ENCODE data around the gene SRSF12. TPM values are rescaled to one million over a fixed set of nuclear protein-coding genes. Genes with fewer than 3 reads are reported as not detected.

The SRSF12 gene
- total and polyA plus RNA-seq, 2 donors (not counting 1 experiment from before 2014, with no cell fraction given), result 0.10 to 0.33 TPM

GRCh38 chr6:89139509-89140346 is 21.9 kb upstream of the SRSF12 start:
- Histone ChIP-seq H3K27ac (ENCODE audit: insufficient read depth, low read length) (no peak overlapping the region), H3K27me3 (ENCODE audit: control insufficient read depth, insufficient read depth, low read length) (no peaks in the 10 kb centered on the region), H3K4me3 (replicated peaks in 1 of 4; ENCODE audit: control extremely low read depth in 1 of 4, insufficient read depth in 1 of 4, low read depth in 3 of 4, low read length in 4 of 4) (no peak overlapping the region), H3K9me3 (ENCODE audit: control insufficient read depth, insufficient read depth, low read depth, low read length) (no peaks in the 10 kb centered on the region), H3K9ac (ENCODE audit: insufficient read depth, low read length) (no peak overlapping the region), H4K20me1 (ENCODE audit: control insufficient read depth, extremely low read depth, insufficient read depth, low read length) (no peaks in the 10 kb centered on the region), H3K4me2 (ENCODE audit: extremely low read depth, insufficient read depth, low read length) (no peak overlapping the region), H2AFZ (ENCODE audit: low read length) (no peak overlapping the region), H3K36me3 (ENCODE audit: control insufficient read depth, insufficient read depth, low read length) (no peaks in the 10 kb centered on the region), H3K4me1 (ENCODE audit: control insufficient read depth, extremely low read depth, insufficient read depth, low read length) (no peaks in the 10 kb centered on the region), H3K79me2 (ENCODE audit: control insufficient read depth, insufficient read depth, low read length) (no peaks in the 10 kb centered on the region)
- no peak for TF ChIP-seq EZH2 (IDR thresholded peaks at IDR 0.05; ENCODE audit: low read length, missing control alignments)
- TF ChIP-seq, protein P1, sequence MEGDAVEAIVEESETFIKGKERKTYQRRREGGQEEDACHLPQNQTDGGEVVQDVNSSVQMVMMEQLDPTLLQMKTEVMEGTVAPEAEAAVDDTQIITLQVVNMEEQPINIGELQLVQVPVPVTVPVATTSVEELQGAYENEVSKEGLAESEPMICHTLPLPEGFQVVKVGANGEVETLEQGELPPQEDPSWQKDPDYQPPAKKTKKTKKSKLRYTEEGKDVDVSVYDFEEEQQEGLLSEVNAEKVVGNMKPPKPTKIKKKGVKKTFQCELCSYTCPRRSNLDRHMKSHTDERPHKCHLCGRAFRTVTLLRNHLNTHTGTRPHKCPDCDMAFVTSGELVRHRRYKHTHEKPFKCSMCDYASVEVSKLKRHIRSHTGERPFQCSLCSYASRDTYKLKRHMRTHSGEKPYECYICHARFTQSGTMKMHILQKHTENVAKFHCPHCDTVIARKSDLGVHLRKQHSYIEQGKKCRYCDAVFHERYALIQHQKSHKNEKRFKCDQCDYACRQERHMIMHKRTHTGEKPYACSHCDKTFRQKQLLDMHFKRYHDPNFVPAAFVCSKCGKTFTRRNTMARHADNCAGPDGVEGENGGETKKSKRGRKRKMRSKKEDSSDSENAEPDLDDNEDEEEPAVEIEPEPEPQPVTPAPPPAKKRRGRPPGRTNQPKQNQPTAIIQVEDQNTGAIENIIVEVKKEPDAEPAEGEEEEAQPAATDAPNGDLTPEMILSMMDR (conservative IDR thresholded peaks at IDR 0.05 in 1 of 2, IDR thresholded peaks at IDR 0.05 in 1 of 2; ENCODE audit: low read depth in 1 of 2, low read length in 2 of 2), result no peak
- peak; percentile 27 to 47 for DNase-seq (ENCODE audit: low read depth in 2 of 2)

GRCh38 chr6:89138173-89138572 is 20.3 kb upstream of the SRSF12 start:
- no peak overlapping the region for H3K4me3 ChIP-seq (replicated peaks in 1 of 4; ENCODE audit: control extremely low read depth in 1 of 4, insufficient read depth in 1 of 4, low read depth in 3 of 4, low read length in 4 of 4)
- H3K4me1 ChIP-seq (ENCODE audit: control insufficient read depth, extremely low read depth, insufficient read depth, low read length), result no peaks in the 10 kb centered on the region
- TF ChIP-seq EZH2 (IDR thresholded peaks at IDR 0.05; ENCODE audit: low read length, missing control alignments), result no peak
- no peak overlapping the region for H3K4me2 ChIP-seq (ENCODE audit: extremely low read depth, insufficient read depth, low read length)
- no peak overlapping the region for H2AFZ ChIP-seq (ENCODE audit: low read length)
- no peak overlapping the region for H3K27ac ChIP-seq (ENCODE audit: insufficient read depth, low read length)
- H3K27me3 ChIP-seq (ENCODE audit: control insufficient read depth, insufficient read depth, low read length), result no peaks in the 10 kb centered on the region
- no peaks in the 10 kb centered on the region for H3K79me2 ChIP-seq (ENCODE audit: control insufficient read depth, insufficient read depth, low read length)
- H4K20me1 ChIP-seq (ENCODE audit: control insufficient read depth, extremely low read depth, insufficient read depth, low read length), result no peaks in the 10 kb centered on the region
- no peak for DNase-seq (ENCODE audit: low read depth in 2 of 2)
- H3K9ac ChIP-seq (ENCODE audit: insufficient read depth, low read length), result no peak overlapping the region
- no peaks in the 10 kb centered on the region for H3K9me3 ChIP-seq (ENCODE audit: control insufficient read depth, insufficient read depth, low read depth, low read length)
- H3K36me3 ChIP-seq (ENCODE audit: control insufficient read depth, insufficient read depth, low read length), result no peaks in the 10 kb centered on the region

DNA sequence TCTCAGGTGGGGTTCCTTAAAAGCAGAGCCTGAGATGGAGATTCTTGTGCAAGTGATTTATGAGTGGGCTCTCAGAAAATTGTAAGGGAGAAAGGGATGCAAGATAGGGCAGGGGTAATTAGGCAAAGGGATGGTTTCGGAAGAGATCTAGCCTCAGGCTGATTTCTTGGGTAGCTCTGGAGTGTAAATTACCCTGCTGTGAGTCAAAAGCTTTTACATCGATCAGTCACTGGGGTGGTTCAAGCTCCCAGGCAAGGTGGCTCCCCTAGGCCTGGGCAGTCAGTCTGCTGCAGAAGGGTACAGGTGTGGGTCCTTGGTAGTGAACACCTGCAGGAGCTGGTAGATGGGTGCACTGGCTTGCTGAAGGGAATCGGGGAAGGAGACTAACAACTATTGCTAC is 16.9 kb upstream of the SRSF12 start:
- Histone ChIP-seq H3K36me3 (ENCODE audit: control insufficient read depth, insufficient read depth, low read length) (no peaks in the 10 kb centered on the region), H3K9ac (ENCODE audit: insufficient read depth, low read length) (no peak overlapping the region), H3K79me2 (ENCODE audit: control insufficient read depth, insufficient read depth, low read length) (no peaks in the 10 kb centered on the region), H4K20me1 (ENCODE audit: control insufficient read depth, extremely low read depth, insufficient read depth, low read length) (no peaks in the 10 kb centered on the region), H3K4me3 (replicated peaks in 1 of 4; ENCODE audit: control extremely low read depth in 1 of 4, insufficient read depth in 1 of 4, low read depth in 3 of 4, low read length in 4 of 4) (no peak overlapping the region), H3K4me1 (ENCODE audit: control insufficient read depth, extremely low read depth, insufficient read depth, low read length) (no peaks in the 10 kb centered on the region), H2AFZ (ENCODE audit: low read length) (no peak overlapping the region), H3K27ac (ENCODE audit: insufficient read depth, low read length) (no peak overlapping the region), H3K9me3 (ENCODE audit: control insufficient read depth, insufficient read depth, low read depth, low read length) (no peaks in the 10 kb centered on the region), H3K27me3 (ENCODE audit: control insufficient read depth, insufficient read depth, low read length) (no peaks in the 10 kb centered on the region), H3K4me2 (ENCODE audit: extremely low read depth, insufficient read depth, low read length) (no peak overlapping the region)
- DNase-seq (ENCODE audit: low read depth in 2 of 2), result no peak
- no peak for TF ChIP-seq EZH2 (IDR thresholded peaks at IDR 0.05; ENCODE audit: low read length, missing control alignments)
- TF ChIP-seq, protein P1 (conservative IDR thresholded peaks at IDR 0.05 in 1 of 2, IDR thresholded peaks at IDR 0.05 in 1 of 2; ENCODE audit: low read depth in 1 of 2, low read length in 2 of 2), result no peak

Data from fibroblast of lung (primary cell).